Measurements from ENCODE around the gene OASL.

Gene OASL

GRCh38 chr12:120988234-120988633 is 50.8 kb downstream of the OASL start:
- no peak for DNase-seq

GRCh38 chr12:120984351-120984898 is 54.6 kb downstream of the OASL start:
- DNase-seq, result no peak

GRCh38 chr12:120983759-120984158 is 55.3 kb downstream of the OASL start:
- DNase-seq, result no peak

- no peak for DNase-seq
Observed at GRCh38 chr12:120982659-120983058, 56.4 kb downstream of the OASL start.

- no peak for DNase-seq
Observed at GRCh38 chr12:120981407-120981941, 57.6 kb downstream of the OASL start.

GRCh38 chr12:120980800-120981368 is 58.2 kb downstream of the OASL start:
- DNase-seq, result no peak

- no peak for DNase-seq
Observed at GRCh38 chr12:120979862-120980696, 59.0 kb downstream of the OASL start.

GRCh38 chr12:120979220-120979861 is 59.7 kb downstream of the OASL start:
- DNase-seq, result no peak

GRCh38 chr12:120978296-120979219 is 60.5 kb downstream of the OASL start, which contains the start of gene HNF1A:
HNF1A (plus strand) TSS chr12:120978543; CDS start chr12:120978769, 226 bp downstream.
- no peak for DNase-seq

GRCh38 chr12:120977531-120978295 is 61.3 kb downstream of the OASL start:
- no peak for DNase-seq

GRCh38 chr12:120972870-120973543 is 66.0 kb downstream of the OASL start:
- no peak for DNase-seq

GRCh38 chr12:120971299-120972180 is 67.5 kb downstream of the OASL start:
- peak; percentile 48 for DNase-seq

- no peak for DNase-seq
Observed at GRCh38 chr12:120970310-120970709, 68.7 kb downstream of the OASL start.
